H1 (cell line): ENCODE measurements around the gene LMOD2. TPM values are rescaled to one million over a fixed set of nuclear protein-coding genes. Genes with fewer than 3 reads are reported as not detected.

Experiments used
- ATF2 ChIP-seq: IDR thresholded peaks from 2 replicates; pipeline ENCODE4 v1.6.1; 2012; ENCODE audit warnings: low read length, inconsistent platforms
- CBX8 ChIP-seq: fragments of 300-800, 300-1000 bp; sonication (generic); IDR thresholded peaks from 2 replicates; pipeline ENCODE4 v1.7.1; 2016; ENCODE audit warnings: low read depth, low read length, borderline replicate concordance
- CHD7 ChIP-seq: fragments of 300-600 bp; sonication (generic); IDR thresholded peaks from 2 replicates; pipeline ENCODE4 v1.7.1; 2012; ENCODE audit warnings: low read length, moderate library complexity, mild to moderate bottlenecking, inconsistent platforms; ENCODE audit not compliant: insufficient replicate concordance
- CREB1 ChIP-seq: IDR thresholded peaks from 2 replicates; pipeline ENCODE4 v1.6.1; 2012; ENCODE audit warnings: inconsistent platforms
- CTBP2 ChIP-seq: IDR thresholded peaks from 2 replicates; pipeline ENCODE4 v1.7.0; 2011; ENCODE audit warnings: borderline replicate concordance, mild to moderate bottlenecking, moderate library complexity, mixed read lengths, low read length; ENCODE audit not compliant: insufficient read depth, insufficient read length
- JUN ChIP-seq: IDR thresholded peaks from 2 replicates; pipeline ENCODE4 v1.6.1; 2011; ENCODE audit warnings: low read depth, mild to moderate bottlenecking, improper control_type of control experiment, low read length
- JUND ChIP-seq: IDR thresholded peaks from 2 replicates; pipeline ENCODE4 v1.6.1; 2011; ENCODE audit warnings: mild to moderate bottlenecking, improper control_type of control experiment, low read length
- KDM4A ChIP-seq: IDR thresholded peaks from one replicate; pipeline ENCODE4 v1.7.1; 2012; ENCODE audit warnings: low read depth, mild to moderate bottlenecking, moderate library complexity, low read length, inconsistent platforms; ENCODE audit not compliant: severe bottlenecking
- MAFK ChIP-seq: IDR thresholded peaks from 2 replicates; pipeline ENCODE4 v1.6.1; 2012; ENCODE audit warnings: low read depth, mild to moderate bottlenecking, improper control_type of control experiment, low read length
- SP4 ChIP-seq: IDR thresholded peaks from 2 replicates; pipeline ENCODE4 v1.6.1; 2012; ENCODE audit warnings: low read length, inconsistent platforms
- SUZ12 ChIP-seq: fragments of 200-600 bp; sonication (generic); IDR thresholded peaks from 2 replicates; pipeline ENCODE4 v1.6.1; 2012; ENCODE audit warnings: mild to moderate bottlenecking, inconsistent platforms, low read length, moderate library complexity, mixed read lengths
- polyA plus RNA-seq, 7 experiments: library from polyadenylated mRNA; depleted of rRNA in 3 of 7; stranded (reverse) in 5 of 7; unstranded in 2 of 7; fragments of >200 nt in 5 of 7; fragments of 200-250 nt in 2 of 7; gene quantifications; 1 replicate in 5 of 7; 2 replicates in 1 of 7; 4 replicates in 1 of 7; pipeline versions ENCODE4 v1.2.1 to v1.2.3, GENCODE V29; 2011 to 2013; ENCODE audit warnings: missing spikeins in 2 of 7, mixed read lengths in 2 of 7
- total RNA-seq: library from RNA; stranded (reverse); fragmentation: NEBNext Ultra II Directional; extraction: Animal tissue kit (Norgen Biotek cat#: 25700); gene quantifications from 2 replicates; pipeline ENCODE4 v1.2.1, GENCODE V29; 2021

LMOD2 gene
- total and polyA plus RNA-seq, 2 of the 8 experiments (the other 6 are each of a cell fraction or from before 2014, with no cell fraction given) = 0.03 to 0.22 TPM

DNA sequence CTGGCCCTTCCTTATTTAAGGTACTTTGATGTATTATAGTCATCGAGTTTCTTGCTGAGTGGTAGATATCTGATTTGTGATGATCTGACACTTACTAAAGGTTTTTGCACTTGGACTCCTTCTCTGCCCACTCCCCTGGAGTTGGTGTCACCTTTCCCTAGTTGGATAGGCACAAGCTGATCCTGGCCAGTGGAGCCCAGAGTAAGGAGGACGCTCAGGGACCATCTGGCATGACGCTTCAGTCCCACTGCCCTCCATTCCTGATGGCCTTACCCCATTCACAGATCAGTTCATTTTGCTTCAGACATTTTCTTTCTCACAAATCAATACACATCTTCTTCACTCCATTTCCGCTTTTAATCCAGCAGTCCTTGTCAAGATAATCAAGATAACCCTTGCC, 34.0 kb upstream of the LMOD2 start (continued):
- TF ChIP-seq CHD7 (no peak), MAFK (no peak), SP4 (no peak), JUND (no peak), KDM4A (no peak), SUZ12 (no peak), ATF2 (no peak), CTBP2 (no peak), CBX8 (no peak), JUN (no peak), CREB1 (no peak)
